Upper lobe of right lung (tissue), 1 donor: ENCODE measurements around the gene APBA2. TPM values are rescaled to one million over a fixed set of nuclear protein-coding genes. Genes with fewer than 3 reads are reported as not detected.

Experiments
- ATAC-seq: fragments of 200-7000 bp; cut with Tn5 transposase; one replicate; pipeline ENCODE4 v1.9.1; 2020; ENCODE audit warnings: mild to moderate bottlenecking, moderate library complexity
- DNase-seq: peaks from one replicate; pipeline ENCODE4 v3.0.0-alpha.2; 2020
- H3K27ac ChIP-seq: fragments of 200-600 bp; one replicate; pipeline ENCODE4 v1.8.0; 2022
- H3K27me3 ChIP-seq: fragments of 200-600 bp; one replicate; pipeline ENCODE4 v1.8.0; 2022; ENCODE audit warnings: mild to moderate bottlenecking
- H3K36me3 ChIP-seq: fragments of 200-600 bp; one replicate; pipeline ENCODE4 v1.8.0; 2022
- H3K4me1 ChIP-seq: fragments of 200-600 bp; one replicate; pipeline ENCODE4 v1.8.0; 2022
- H3K4me3 ChIP-seq: fragments of 200-600 bp; one replicate; pipeline ENCODE4 v1.8.0; 2022; ENCODE audit warnings: mild to moderate bottlenecking
- H3K9me3 ChIP-seq: fragments of 200-600 bp; one replicate; pipeline ENCODE4 v1.8.0; 2022
- CTCF ChIP-seq: fragments of 200-600 bp; IDR thresholded peaks from one replicate; pipeline ENCODE4 v1.8.0; 2022; ENCODE audit warnings: antibody characterized with exemption
- intact Hi-C: fragments of 100-400 bp; cut with DNase I; formaldehyde crosslinking; loops from one replicate; pipeline ENCODE4 v1.11.0; 2022
- total RNA-seq: library from RNA; stranded (reverse); fragmentation: NEBNext Ultra II Directional; extraction: Animal tissue kit (Norgen Biotek cat#: 25700); gene quantifications from one replicate; pipeline ENCODE4 v1.2.1, GENCODE V29; 2021
- donor health status: DM: no; HTN: yes; CAD: no; lungs with severe emphysema.

APBA2 gene
- total RNA-seq, 1 donor from 2014 or later, result 4.2 TPM

GRCh38 chr15:29132735-29133181 is 247.0 kb downstream of the APBA2 start:
- no peak for ATAC-seq
- no peaks in the 10 kb centered on the region for H3K27me3 ChIP-seq
- DNase-seq, result peak; percentile 61
- no peak for TF ChIP-seq CTCF
- H3K9me3 ChIP-seq, result no peaks in the 10 kb centered on the region
- H3K4me1 ChIP-seq, result no peaks in the 10 kb centered on the region
- no peaks in the 10 kb centered on the region for H3K36me3 ChIP-seq
- intact Hi-C loops, result no loop called here
- no peak overlapping the region for H3K27ac ChIP-seq
- no peak overlapping the region for H3K4me3 ChIP-seq

GRCh38 chr15:29133321-29133720 is 247.5 kb downstream of the APBA2 start:
- Histone ChIP-seq H3K36me3 (no peaks in the 10 kb centered on the region), H3K4me1 (no peaks in the 10 kb centered on the region), H3K9me3 (no peaks in the 10 kb centered on the region), H3K27me3 (no peaks in the 10 kb centered on the region), H3K27ac (no peak overlapping the region), H3K4me3 (no peak overlapping the region)
- intact Hi-C loops, result no loop called here
- TF ChIP-seq CTCF, result no peak
- DNase-seq (peak; percentile 37), ATAC-seq (no peak)

GRCh38 chr15:29133791-29134190 is 248.0 kb downstream of the APBA2 start:
- no peak for TF ChIP-seq CTCF
- no peaks in the 10 kb centered on the region for H3K36me3 ChIP-seq
- ATAC-seq (no peak), DNase-seq (no peak)
- intact Hi-C loops, result no loop called here
- no peak overlapping the region for H3K4me3 ChIP-seq
- no peaks in the 10 kb centered on the region for H3K4me1 ChIP-seq
- no peak overlapping the region for H3K27ac ChIP-seq
- H3K27me3 ChIP-seq, result peaks cover under 1% of the 10 kb centered on the region
- no peaks in the 10 kb centered on the region for H3K9me3 ChIP-seq

GRCh38 chr15:29134239-29134638 is 248.5 kb downstream of the APBA2 start:
- H3K27me3 ChIP-seq, result peaks cover 5% of the 10 kb centered on the region
- H3K36me3 ChIP-seq, result no peaks in the 10 kb centered on the region
- no peaks in the 10 kb centered on the region for H3K9me3 ChIP-seq
- no peaks in the 10 kb centered on the region for H3K4me1 ChIP-seq
- DNase-seq (no peak), ATAC-seq (no peak)
- TF ChIP-seq CTCF, result no peak
- intact Hi-C loops, result no loop called here
- no peak overlapping the region for H3K4me3 ChIP-seq
- no peak overlapping the region for H3K27ac ChIP-seq

GRCh38 chr15:29134641-29135308 is 249.0 kb downstream of the APBA2 start:
- Histone ChIP-seq H3K9me3 (no peaks in the 10 kb centered on the region), H3K4me1 (no peaks in the 10 kb centered on the region), H3K4me3 (no peak overlapping the region), H3K27me3 (peaks cover 10% of the 10 kb centered on the region), H3K27ac (no peak overlapping the region), H3K36me3 (no peaks in the 10 kb centered on the region)
- intact Hi-C loops, result no loop called here
- no peak for TF ChIP-seq CTCF
- DNase-seq, result no peak
- ATAC-seq, result no peak

GRCh38 chr15:29135309-29135657 is 249.5 kb downstream of the APBA2 start:
- no peak overlapping the region for H3K4me3 ChIP-seq
- no peaks in the 10 kb centered on the region for H3K4me1 ChIP-seq
- H3K27me3 ChIP-seq, result peaks cover 12% of the 10 kb centered on the region
- intact Hi-C loops, result no loop called here
- no peak for TF ChIP-seq CTCF
- ATAC-seq (no peak), DNase-seq (no peak)
- H3K9me3 ChIP-seq, result no peaks in the 10 kb centered on the region
- H3K36me3 ChIP-seq, result no peaks in the 10 kb centered on the region
- no peak overlapping the region for H3K27ac ChIP-seq
